Smooth muscle cell of trachea (primary cell): ENCODE data around the gene PARD3. TPM values are rescaled to one million over a fixed set of nuclear protein-coding genes. Genes with fewer than 3 reads are reported as not detected.

ENCODE experiments used
- total RNA-seq: library from RNA; depleted of rRNA; stranded (reverse); fragments of >200 nt; gene quantifications from 2 replicates; pipeline ENCODE4 v1.2.1, GENCODE V29; 2014

PARD3 gene
- 36.8 and 44.8 TPM in 2 replicates for total RNA-seq

GRCh38 chr10:34815185-34816084 is at the start of gene PARD3:
TSS of gene PARD3 (minus strand) at chr10:34815296. CDS start at chr10:34814995, 301 bp downstream.

